ENCODE measurements around the gene HDAC8. TPM values are rescaled to one million over a fixed set of nuclear protein-coding genes. Genes with fewer than 3 reads are reported as not detected.

HDAC8 gene
- total RNA-seq, 1 donor from 2014 or later: 30.1 TPM

DNA sequence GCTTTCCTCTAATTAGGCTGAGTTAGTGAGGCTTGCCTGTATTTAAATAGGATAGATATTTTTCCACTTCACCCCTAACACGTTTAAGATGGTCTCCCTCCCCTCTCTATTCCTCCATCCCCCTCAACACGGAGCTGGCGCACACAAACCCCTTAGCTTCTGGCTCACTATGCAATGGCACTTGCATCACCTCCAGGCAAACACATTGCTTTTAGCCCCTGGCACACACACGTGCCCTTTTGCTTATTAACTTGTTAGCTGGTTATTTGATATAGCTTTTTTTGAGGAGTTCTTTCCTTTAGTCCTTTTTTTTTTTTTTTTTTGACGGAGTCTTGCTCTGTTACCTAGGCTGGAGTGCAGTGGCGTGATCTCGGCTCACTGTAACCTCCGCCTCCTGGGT, 94.3 kb downstream of the HDAC8 start:
- no peaks in the 10 kb centered on the region for H3K36me3 Mint-ChIP-seq (ENCODE audit: unreplicated experiment)
- H3K4me1 Mint-ChIP-seq (ENCODE audit: unreplicated experiment): peaks cover 2% of the 10 kb centered on the region
- no peak overlapping the region for H3K4me3 Mint-ChIP-seq (ENCODE audit: unreplicated experiment)
- no peak overlapping the region for H3K27ac Mint-ChIP-seq (ENCODE audit: unreplicated experiment)
- no peak for TF ChIP-seq CTCF (IDR thresholded peaks at IDR 0.05)
- DNase-seq (ENCODE audit: extremely low spot score, unreplicated experiment): no peak
- H3K9me3 Mint-ChIP-seq (ENCODE audit: unreplicated experiment): peaks cover 9% of the 10 kb centered on the region
- H3K27me3 Mint-ChIP-seq (ENCODE audit: unreplicated experiment): no peaks in the 10 kb centered on the region

DNA sequence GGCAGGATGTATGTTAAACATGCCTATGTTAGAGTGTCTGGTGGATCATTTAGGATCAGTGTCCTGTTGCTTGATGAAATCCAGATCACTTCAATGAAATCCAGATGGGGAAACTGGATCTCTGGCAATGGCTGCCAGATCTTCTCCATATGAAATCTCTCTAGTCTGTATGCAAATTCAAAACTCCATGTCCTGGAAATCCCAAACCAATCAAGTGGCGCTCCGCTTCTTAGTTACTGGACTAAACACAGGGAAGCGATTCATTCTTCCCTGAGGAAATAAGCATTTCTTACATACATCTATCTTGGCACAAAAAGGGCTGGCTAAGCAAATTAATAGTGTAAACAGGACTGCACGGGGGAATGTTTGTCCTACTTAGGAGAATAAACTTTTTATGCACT, 94.9 kb downstream of the HDAC8 start:
- DNase-seq (ENCODE audit: extremely low spot score, unreplicated experiment): no peak
- Mint-ChIP-seq H3K27me3 (ENCODE audit: unreplicated experiment) (no peaks in the 10 kb centered on the region), H3K36me3 (ENCODE audit: unreplicated experiment) (peaks cover 1% of the 10 kb centered on the region), H3K4me1 (ENCODE audit: unreplicated experiment) (peaks cover 2% of the 10 kb centered on the region), H3K9me3 (ENCODE audit: unreplicated experiment) (peaks cover 11% of the 10 kb centered on the region), H3K4me3 (ENCODE audit: unreplicated experiment) (no peak overlapping the region), H3K27ac (ENCODE audit: unreplicated experiment) (no peak overlapping the region)
- no peak for TF ChIP-seq CTCF (IDR thresholded peaks at IDR 0.05)

DNA sequence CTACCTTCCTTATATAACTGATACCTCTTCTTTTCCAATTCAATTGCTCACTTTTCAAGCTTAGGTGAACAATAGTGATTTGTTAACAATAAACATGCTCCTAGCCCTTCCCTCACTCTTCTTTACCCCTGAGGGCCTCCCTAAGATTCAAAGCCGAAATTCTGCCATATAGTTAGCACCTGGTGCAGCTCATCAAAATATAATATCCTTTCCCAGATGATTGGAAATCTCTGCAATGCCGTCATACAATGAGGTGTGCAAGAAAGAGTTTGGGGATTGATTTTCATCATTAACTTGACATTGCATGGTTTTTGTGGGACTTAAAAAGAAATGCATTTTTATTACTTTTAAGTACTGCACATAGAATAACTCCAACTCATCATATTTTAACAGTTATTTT, 95.3 kb downstream of the HDAC8 start:
- Mint-ChIP-seq H3K4me3 (ENCODE audit: unreplicated experiment) (no peak overlapping the region), H3K9me3 (ENCODE audit: unreplicated experiment) (peaks cover 11% of the 10 kb centered on the region), H3K4me1 (ENCODE audit: unreplicated experiment) (peaks cover 2% of the 10 kb centered on the region), H3K27me3 (ENCODE audit: unreplicated experiment) (no peaks in the 10 kb centered on the region), H3K36me3 (ENCODE audit: unreplicated experiment) (peaks cover 3% of the 10 kb centered on the region), H3K27ac (ENCODE audit: unreplicated experiment) (no peak overlapping the region)
- DNase-seq (ENCODE audit: extremely low spot score, unreplicated experiment): no peak
- no peak for TF ChIP-seq CTCF (IDR thresholded peaks at IDR 0.05)

GRCh38 chrX:72475952-72476668, 96.5 kb downstream of the HDAC8 start:
- Mint-ChIP-seq H3K9me3 (ENCODE audit: unreplicated experiment) (peaks cover 11% of the 10 kb centered on the region), H3K27me3 (ENCODE audit: unreplicated experiment) (no peaks in the 10 kb centered on the region), H3K4me1 (ENCODE audit: unreplicated experiment) (peaks cover 2% of the 10 kb centered on the region), H3K27ac (ENCODE audit: unreplicated experiment) (no peak overlapping the region), H3K4me3 (ENCODE audit: unreplicated experiment) (no peak overlapping the region), H3K36me3 (ENCODE audit: unreplicated experiment) (peaks cover 3% of the 10 kb centered on the region)
- no peak for TF ChIP-seq CTCF (IDR thresholded peaks at IDR 0.05)
- no peak for DNase-seq (ENCODE audit: extremely low spot score, unreplicated experiment)

DNA sequence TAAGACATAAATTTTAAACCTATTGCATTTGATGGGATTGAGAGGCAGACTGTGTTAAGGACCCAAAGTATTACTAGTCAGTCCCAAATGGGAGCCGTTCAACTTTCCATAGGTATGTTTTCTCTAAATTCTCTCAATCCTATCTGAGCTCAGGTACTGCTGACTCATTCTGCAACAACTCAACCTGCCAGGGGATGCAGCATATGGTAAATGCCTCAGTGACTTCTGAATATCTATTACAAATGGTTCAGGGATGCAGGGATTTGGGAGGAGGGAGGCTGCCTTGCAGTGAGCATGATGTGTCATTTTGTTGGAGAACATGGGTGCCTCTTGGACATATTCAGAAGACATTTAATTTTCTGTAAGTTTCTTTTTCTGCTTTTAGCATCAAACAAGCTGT, 97.3 kb downstream of the HDAC8 start:
- peaks cover 2% of the 10 kb centered on the region for H3K4me1 Mint-ChIP-seq (ENCODE audit: unreplicated experiment)
- H3K4me3 Mint-ChIP-seq (ENCODE audit: unreplicated experiment): no peak overlapping the region
- H3K27ac Mint-ChIP-seq (ENCODE audit: unreplicated experiment): no peak overlapping the region
- TF ChIP-seq CTCF (IDR thresholded peaks at IDR 0.05): no peak
- H3K27me3 Mint-ChIP-seq (ENCODE audit: unreplicated experiment): no peaks in the 10 kb centered on the region
- no peak for DNase-seq (ENCODE audit: extremely low spot score, unreplicated experiment)
- H3K36me3 Mint-ChIP-seq (ENCODE audit: unreplicated experiment): peaks cover 3% of the 10 kb centered on the region
- H3K9me3 Mint-ChIP-seq (ENCODE audit: unreplicated experiment): peaks cover 11% of the 10 kb centered on the region

Data from osteocyte (in vitro differentiated cells).